Measurements from ENCODE around the gene KDM2A.

The KDM2A gene

GRCh38 chr11:67301313-67301921 is 182.4 kb downstream of the KDM2A start:
- DNase-seq (ENCODE audit: low read depth) = no peak
- no peak overlapping the region for H3K4me3 ChIP-seq (ENCODE audit: low read depth, low read length)
- TF ChIP-seq CTCF (conservative IDR thresholded peaks at IDR 0.05; ENCODE audit: low read depth, low read length) = no peak

- TF ChIP-seq CTCF (conservative IDR thresholded peaks at IDR 0.05; ENCODE audit: low read depth, low read length) = no peak
- DNase-seq (ENCODE audit: low read depth) = peak; percentile 94
- peak overlapping the region; percentile 27 for H3K4me3 ChIP-seq (ENCODE audit: low read depth, low read length)
Observed at GRCh38 chr11:67301951-67302516, 183.0 kb downstream of the KDM2A start.

DNA sequence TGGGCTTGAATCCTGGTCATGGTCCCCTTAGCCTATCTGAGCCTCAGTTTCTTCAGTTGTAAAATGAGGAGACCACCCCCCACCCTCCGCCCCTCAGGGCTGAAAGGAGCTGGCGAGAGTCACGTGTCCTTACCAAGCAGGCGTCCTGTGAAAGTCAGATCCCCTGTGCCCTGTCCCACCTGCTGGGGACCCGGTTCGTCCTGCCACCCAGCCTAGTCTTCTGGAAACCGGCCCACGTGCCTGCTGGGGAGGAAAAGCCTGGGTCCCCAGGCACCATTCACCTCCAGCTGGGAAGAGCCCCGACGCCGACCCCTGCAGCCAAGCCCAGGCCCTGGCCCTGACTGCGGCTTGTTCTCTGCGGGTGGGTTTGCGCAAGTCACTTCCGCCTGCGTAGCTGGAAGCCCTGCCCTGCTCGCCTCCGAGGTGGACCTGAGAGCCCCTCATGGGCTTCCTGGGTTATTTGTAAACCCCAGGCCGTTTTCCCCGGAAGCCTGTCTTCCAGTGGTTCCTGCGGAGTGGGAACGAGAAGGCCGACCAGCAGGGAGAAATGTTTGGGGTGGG is 183.6 kb downstream of the KDM2A start:
- TF ChIP-seq CTCF (conservative IDR thresholded peaks at IDR 0.05; ENCODE audit: low read depth, low read length) = no peak

GRCh38 chr11:67303132-67303834 is 184.2 kb downstream of the KDM2A start, which contains the start of gene SSH3:
Gene SSH3, plus strand, starts transcription at chr11:67303530. Its CDS starts 96 bp downstream, at chr11:67303626.
- DNase-seq (ENCODE audit: low read depth) = peak; percentile 54
- H3K4me3 ChIP-seq (ENCODE audit: low read depth, low read length) = peak within 1 kb of the TSS; percentile 79
- TF ChIP-seq CTCF (conservative IDR thresholded peaks at IDR 0.05; ENCODE audit: low read depth, low read length) = no peak

More for the DNA sequence above, 183.6 kb downstream of the KDM2A start:
- peak overlapping the region; percentile 79 for H3K4me3 ChIP-seq (ENCODE audit: low read depth, low read length)
- peak; percentile 88 for DNase-seq (ENCODE audit: low read depth)

- no peak for TF ChIP-seq CTCF (conservative IDR thresholded peaks at IDR 0.05; ENCODE audit: low read depth, low read length)
- H3K4me3 ChIP-seq (ENCODE audit: low read depth, low read length) = peak overlapping the region; percentile 79
- no peak for DNase-seq (ENCODE audit: low read depth)
Observed at GRCh38 chr11:67303835-67304411, 184.9 kb downstream of the KDM2A start.

DNA sequence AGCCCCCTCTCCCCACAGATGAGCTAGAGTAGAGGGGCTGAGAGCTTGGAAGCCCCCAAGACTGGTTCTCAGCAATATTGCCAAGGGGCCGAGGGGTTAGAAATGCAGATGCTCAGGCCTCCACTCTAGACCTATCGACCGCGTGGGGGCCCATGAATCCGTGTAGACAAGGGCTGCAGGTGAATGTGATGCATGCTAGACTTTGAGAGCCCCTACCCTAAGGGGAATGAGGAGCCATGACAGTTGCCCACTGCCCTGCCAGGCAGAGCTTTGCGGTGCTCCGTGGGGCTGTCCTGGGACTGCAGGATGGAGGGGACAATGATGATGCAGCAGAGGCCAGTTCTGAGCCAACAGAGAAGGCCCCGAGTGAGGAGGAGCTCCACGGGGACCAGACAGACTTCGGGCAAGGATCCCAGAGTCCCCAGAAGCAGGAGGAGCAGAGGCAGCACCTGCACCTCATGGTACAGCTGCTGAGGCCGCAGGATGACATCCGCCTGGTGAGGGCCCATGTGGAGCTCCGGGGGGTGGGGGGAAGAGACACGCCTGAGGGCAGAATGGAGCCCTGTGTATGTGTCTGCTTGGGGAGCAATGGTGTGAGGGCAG is 185.5 kb downstream of the KDM2A start:
- no peak for DNase-seq (ENCODE audit: low read depth)
- peak overlapping the region; percentile 79 for H3K4me3 ChIP-seq (ENCODE audit: low read depth, low read length)
- no peak for TF ChIP-seq CTCF (conservative IDR thresholded peaks at IDR 0.05; ENCODE audit: low read depth, low read length)

Measured in choroid plexus epithelial cell (primary cell).